ENCODE data around the gene KLHL13. TPM values are rescaled to one million over a fixed set of nuclear protein-coding genes. Genes with fewer than 3 reads are reported as not detected.

The KLHL13 gene
- polyA plus RNA-seq, 1 donor from 2014 or later: 15.7 TPM

GRCh38 chrX:118109065-118109464 lies 7.5 kb downstream of the KLHL13 start:
- no peak for TF ChIP-seq REST (IDR thresholded peaks at IDR 0.05; ENCODE audit: borderline replicate concordance)
- no peak for TF ChIP-seq SMC3 (conservative IDR thresholded peaks at IDR 0.05; ENCODE audit: poor library complexity)
- TF ChIP-seq RAD21 (conservative IDR thresholded peaks at IDR 0.05): no peak
- no peak for TF ChIP-seq EZH2 (IDR thresholded peaks at IDR 0.05; ENCODE audit: borderline replicate concordance, insufficient read depth, low read length, poor library complexity, severe bottlenecking)
- no peak for TF ChIP-seq EP300 (conservative IDR thresholded peaks at IDR 0.05; ENCODE audit: poor library complexity, severe bottlenecking)
- no peaks in the 10 kb centered on the region for H3F3A ChIP-seq (ENCODE audit: insufficient read depth, low read length, poor library complexity, severe bottlenecking)
- H3K9ac ChIP-seq (ENCODE audit: low read length): no peak overlapping the region
- no peak overlapping the region for H2AFZ ChIP-seq (ENCODE audit: low read depth, low read length)
- H4K20me1 ChIP-seq (ENCODE audit: insufficient read depth): no peaks in the 10 kb centered on the region
- no peak overlapping the region for H3K27ac ChIP-seq (ENCODE audit: low read length)
- H3K4me2 ChIP-seq (ENCODE audit: low read length): no peak overlapping the region
- H3K27me3 ChIP-seq (ENCODE audit: insufficient read depth, low read depth, low read length): no peaks in the 10 kb centered on the region
- no peak overlapping the region for H3K4me3 ChIP-seq (ENCODE audit: low read length)
- no peaks in the 10 kb centered on the region for H3K9me2 ChIP-seq (ENCODE audit: insufficient read depth, low read length)
- H3K36me3 ChIP-seq (ENCODE audit: insufficient read depth, low read length): no peaks in the 10 kb centered on the region
- no peaks in the 10 kb centered on the region for H3K79me2 ChIP-seq (replicated peaks; ENCODE audit: insufficient read depth, low read length)
- H3K9me3 ChIP-seq (ENCODE audit: low read length): no peaks in the 10 kb centered on the region

GRCh38 chrX:118108304-118108703 lies 8.3 kb downstream of the KLHL13 start:
- Histone ChIP-seq H3K9me2 (ENCODE audit: insufficient read depth, low read length) (no peaks in the 10 kb centered on the region), H3K36me3 (ENCODE audit: insufficient read depth, low read length) (no peaks in the 10 kb centered on the region), H3K79me2 (replicated peaks; ENCODE audit: insufficient read depth, low read length) (no peaks in the 10 kb centered on the region), H3K27ac (ENCODE audit: low read length) (no peak overlapping the region), H3K9ac (ENCODE audit: low read length) (no peak overlapping the region), H3K27me3 (ENCODE audit: insufficient read depth, low read depth, low read length) (no peaks in the 10 kb centered on the region), H2AFZ (ENCODE audit: low read depth, low read length) (no peak overlapping the region), H3K9me3 (ENCODE audit: low read length) (no peaks in the 10 kb centered on the region), H4K20me1 (ENCODE audit: insufficient read depth) (no peaks in the 10 kb centered on the region), H3K4me2 (ENCODE audit: low read length) (no peak overlapping the region), H3F3A (ENCODE audit: insufficient read depth, low read length, poor library complexity, severe bottlenecking) (no peaks in the 10 kb centered on the region), H3K4me3 (ENCODE audit: low read length) (no peak overlapping the region)
- TF ChIP-seq EZH2 (IDR thresholded peaks at IDR 0.05; ENCODE audit: borderline replicate concordance, insufficient read depth, low read length, poor library complexity, severe bottlenecking) (no peak), EP300 (conservative IDR thresholded peaks at IDR 0.05; ENCODE audit: poor library complexity, severe bottlenecking) (no peak), MXI1 (conservative IDR thresholded peaks at IDR 0.05; ENCODE audit: poor library complexity, severe bottlenecking) (no peak), SMC3 (conservative IDR thresholded peaks at IDR 0.05; ENCODE audit: poor library complexity) (no peak), RAD21 (conservative IDR thresholded peaks at IDR 0.05) (no peak), CTCF (IDR thresholded peaks at IDR 0.05; ENCODE audit: poor library complexity, severe bottlenecking) (no peak), REST (IDR thresholded peaks at IDR 0.05; ENCODE audit: borderline replicate concordance) (no peak), TAF1 (IDR thresholded peaks at IDR 0.05; ENCODE audit: low read depth) (no peak), POLR2AphosphoS5 (IDR thresholded peaks at IDR 0.05) (no peak)
